Uterus (tissue), 4 donors: ENCODE data around the gene UBAP2. TPM values are rescaled to one million over a fixed set of nuclear protein-coding genes. Genes with fewer than 3 reads are reported as not detected.

Experiments
- DNase-seq, 2 donors: peaks; one replicate each; pipeline ENCODE4 v3.0.0-alpha.2; 2019 to 2020
- H3K27ac ChIP-seq, 2 donors: fragments of 200-600 bp; sonication (generic); 1 replicate in 1 of 2; 2 replicates in 1 of 2; pipeline ENCODE4 v1.5.1; 2016 to 2018
- H3K27me3 ChIP-seq, 2 donors: fragments of 200-600 bp; sonication (generic); one replicate each; pipeline ENCODE4 v1.5.1; 2018 to 2019; ENCODE audit warnings: control low read depth in 1 of 2
- H3K36me3 ChIP-seq, 2 donors: fragments of 200-600 bp; sonication (generic); one replicate each; pipeline ENCODE4 v1.5.1; 2019; ENCODE audit warnings: control low read depth in 1 of 2
- H3K4me1 ChIP-seq, 2 donors: fragments of 200-600 bp; sonication (generic); one replicate each; pipeline ENCODE4 v1.5.1; 2018 to 2019; ENCODE audit warnings: control low read depth in 1 of 2
- H3K4me3 ChIP-seq, 2 donors: fragments of 200-600 bp; sonication (generic); 1 replicate in 1 of 2; 2 replicates in 1 of 2; pipeline ENCODE4 v1.5.1; 2018 to 2019; ENCODE audit warnings: mild to moderate bottlenecking in 1 of 2
- H3K9me3 ChIP-seq, 2 donors: fragments of 200-600 bp; sonication (generic); one replicate each; pipeline ENCODE4 v1.5.1; 2019; ENCODE audit warnings: control low read depth in 1 of 2
- CTCF ChIP-seq, 4 experiments: fragments of 200-600 bp in 2 of 4; fragments of 450-650 bp in 2 of 4; sonication (generic) in 2 of 4; IDR thresholded peaks; one replicate each; pipeline ENCODE4 v1.5.1; 2016 to 2019; ENCODE audit warnings: antibody characterized with exemption in 4 of 4, mild to moderate bottlenecking in 2 of 4, moderate library complexity in 1 of 4
- POLR2A ChIP-seq, 2 donors: fragments of 450-650 bp; IDR thresholded peaks; one replicate each; pipeline ENCODE4 v1.6.1; 2016; ENCODE audit warnings: antibody characterized with exemption in 2 of 2, mild to moderate bottlenecking in 1 of 2, moderate library complexity in 1 of 2
- intact Hi-C: fragments of 100-400 bp; cut with DNase I; formaldehyde crosslinking; loops from one replicate; pipeline ENCODE4 v1.15.1; 2023; ENCODE audit warnings: low total_unique reads
- total RNA-seq, 4 donors: library from RNA; depleted of rRNA in 3 of 4; stranded (reverse); fragments of >200 nt in 3 of 4; gene quantifications; one replicate each; pipeline versions ENCODE4 v1.1.0 to v1.2.4, GENCODE V29; 2014 to 2023
- donor health status: DM: yes; HTN: yes; CAD: no.

Gene UBAP2
- total RNA-seq, 4 donors from 2014 or later = 9.2 to 110 (median 51.3) TPM

GRCh38 chr9:33956544-33956943, 92.1 kb downstream of the UBAP2 start:
- no peak overlapping the region for H3K27ac ChIP-seq
- intact Hi-C loops = no loop called here
- no peaks in the 10 kb centered on the region for H3K9me3 ChIP-seq
- no peaks in the 10 kb centered on the region for H3K4me1 ChIP-seq
- TF ChIP-seq CTCF (IDR thresholded peaks at IDR 0.05) (no peak), POLR2A (IDR thresholded peaks at IDR 0.05) (no peak)
- H3K4me3 ChIP-seq = no peak overlapping the region
- no peaks in the 10 kb centered on the region for H3K36me3 ChIP-seq
- no peak for DNase-seq
- no peaks in the 10 kb centered on the region for H3K27me3 ChIP-seq

GRCh38 chr9:33952066-33952465, 96.6 kb downstream of the UBAP2 start:
- no peaks in the 10 kb centered on the region for H3K36me3 ChIP-seq
- intact Hi-C loops = no loop called here

GRCh38 chr9:33950371-33950770, 98.3 kb downstream of the UBAP2 start:
- H3K27me3 ChIP-seq = no peaks in the 10 kb centered on the region
- H3K4me1 ChIP-seq = no peaks in the 10 kb centered on the region
- no peak overlapping the region for H3K27ac ChIP-seq
- H3K9me3 ChIP-seq = no peaks in the 10 kb centered on the region
- DNase-seq = no peak
- intact Hi-C loops = no loop called here
- H3K4me3 ChIP-seq = no peak overlapping the region
- H3K36me3 ChIP-seq = no peaks in the 10 kb centered on the region
- TF ChIP-seq POLR2A (IDR thresholded peaks at IDR 0.05) (no peak), CTCF (IDR thresholded peaks at IDR 0.05) (no peak)

More at GRCh38 chr9:33952066-33952465, 96.6 kb downstream of the UBAP2 start:
- no peaks in the 10 kb centered on the region for H3K9me3 ChIP-seq
- no peak overlapping the region for H3K4me3 ChIP-seq
- DNase-seq = no peak
- H3K27me3 ChIP-seq = no peaks in the 10 kb centered on the region
- H3K27ac ChIP-seq = no peak overlapping the region
- TF ChIP-seq CTCF (IDR thresholded peaks at IDR 0.05) (no peak), POLR2A (IDR thresholded peaks at IDR 0.05) (no peak)
- H3K4me1 ChIP-seq = no peaks in the 10 kb centered on the region

GRCh38 chr9:33946779-33947535, 101.7 kb downstream of the UBAP2 start:
- H3K36me3 ChIP-seq = no peaks in the 10 kb centered on the region
- no peaks in the 10 kb centered on the region for H3K9me3 ChIP-seq
- no peaks in the 10 kb centered on the region for H3K4me1 ChIP-seq
- H3K27me3 ChIP-seq = no peaks in the 10 kb centered on the region
- no peak overlapping the region for H3K27ac ChIP-seq
- intact Hi-C loops = no loop called here
- TF ChIP-seq POLR2A (IDR thresholded peaks at IDR 0.05) = no peak
- TF ChIP-seq CTCF (IDR thresholded peaks at IDR 0.05) = no peak
- no peak for DNase-seq
- H3K4me3 ChIP-seq = no peak overlapping the region

GRCh38 chr9:33943389-33943788, 105.3 kb downstream of the UBAP2 start:
- no peaks in the 10 kb centered on the region for H3K27me3 ChIP-seq
- H3K9me3 ChIP-seq = no peaks in the 10 kb centered on the region
- intact Hi-C loops = no loop called here
- H3K4me3 ChIP-seq = no peak overlapping the region
- no peak overlapping the region for H3K27ac ChIP-seq
- H3K36me3 ChIP-seq = no peaks in the 10 kb centered on the region
- DNase-seq = no peak
- no peaks in the 10 kb centered on the region for H3K4me1 ChIP-seq
- no peak for TF ChIP-seq POLR2A (IDR thresholded peaks at IDR 0.05)
- no peak for TF ChIP-seq CTCF (IDR thresholded peaks at IDR 0.05)
